Tibial nerve (tissue), 4 donors: ENCODE results near the gene NUCB1. TPM values are rescaled to one million over a fixed set of nuclear protein-coding genes. Genes with fewer than 3 reads are reported as not detected.

Experiments
- DNase-seq, 2 donors: peaks; one replicate each; pipeline ENCODE4 v3.0.0-alpha.2; 2019; ENCODE audit warnings: low spot score in 2 of 2
- H3K27ac ChIP-seq, 4 donors: fragments of 200-600 bp; sonication (generic) in 3 of 4; one replicate each; pipeline ENCODE4 v1.5.1; 2017 to 2019; ENCODE audit warnings: mild to moderate bottlenecking in 1 of 4
- H3K27me3 ChIP-seq, 2 donors: fragments of 200-600 bp; sonication (generic) in 1 of 2; one replicate each; pipeline versions ENCODE4 v1.5.1 to v1.6.0; 2017 to 2019
- H3K36me3 ChIP-seq, 3 donors: fragments of 200-600 bp; sonication (generic); one replicate each; pipeline ENCODE4 v1.5.1; 2018 to 2019
- H3K4me1 ChIP-seq, 4 donors: fragments of 200-600 bp; sonication (generic) in 3 of 4; one replicate each; pipeline ENCODE4 v1.5.1; 2017 to 2019
- H3K4me3 ChIP-seq, 4 donors: fragments of 200-600 bp; sonication (generic) in 3 of 4; one replicate each; pipeline ENCODE4 v1.5.1; 2017 to 2019; ENCODE audit warnings: mild to moderate bottlenecking in 1 of 4, moderate library complexity in 1 of 4
- H3K9me3 ChIP-seq, 4 donors: fragments of 200-600 bp; sonication (generic) in 3 of 4; one replicate each; pipeline ENCODE4 v1.5.1; 2017 to 2019
- CTCF ChIP-seq, 5 experiments: fragments of 200-600 bp in 3 of 5; fragments of 450-650 bp in 2 of 5; sonication (generic) in 3 of 5; IDR thresholded peaks; one replicate each; pipeline ENCODE4 v1.5.1; 2016 to 2019; ENCODE audit warnings: antibody characterized with exemption in 5 of 5, mild to moderate bottlenecking in 3 of 5, moderate library complexity in 2 of 5
- EP300 ChIP-seq, 2 donors: sonication (generic); formaldehyde crosslinking; IDR thresholded peaks; one replicate each; pipeline ENCODE4 v1.6.1; 2017; ENCODE audit warnings: antibody characterized with exemption in 2 of 2, mild to moderate bottlenecking in 1 of 2
- POLR2A ChIP-seq, 2 donors: fragments of 450-650 bp; IDR thresholded peaks; one replicate each; pipeline ENCODE4 v1.6.1; 2017; ENCODE audit warnings: antibody characterized with exemption in 2 of 2, mild to moderate bottlenecking in 2 of 2, moderate library complexity in 2 of 2
- WGBS, 2 donors: methylation state at CpG; one replicate each; pipeline ENCODE4 v1.1.5; 2018; 5-methylcytosine and 5-hydroxymethylcytosine counted together
- total RNA-seq, 4 donors: library from RNA; depleted of rRNA; stranded (reverse); fragments of >200 nt; gene quantifications; one replicate each; pipeline ENCODE4 v1.1.0, GENCODE V29; 2016

NUCB1 gene
- total RNA-seq, 4 donors from 2014 or later, result 220 to 352 (median 287) TPM

DNA sequence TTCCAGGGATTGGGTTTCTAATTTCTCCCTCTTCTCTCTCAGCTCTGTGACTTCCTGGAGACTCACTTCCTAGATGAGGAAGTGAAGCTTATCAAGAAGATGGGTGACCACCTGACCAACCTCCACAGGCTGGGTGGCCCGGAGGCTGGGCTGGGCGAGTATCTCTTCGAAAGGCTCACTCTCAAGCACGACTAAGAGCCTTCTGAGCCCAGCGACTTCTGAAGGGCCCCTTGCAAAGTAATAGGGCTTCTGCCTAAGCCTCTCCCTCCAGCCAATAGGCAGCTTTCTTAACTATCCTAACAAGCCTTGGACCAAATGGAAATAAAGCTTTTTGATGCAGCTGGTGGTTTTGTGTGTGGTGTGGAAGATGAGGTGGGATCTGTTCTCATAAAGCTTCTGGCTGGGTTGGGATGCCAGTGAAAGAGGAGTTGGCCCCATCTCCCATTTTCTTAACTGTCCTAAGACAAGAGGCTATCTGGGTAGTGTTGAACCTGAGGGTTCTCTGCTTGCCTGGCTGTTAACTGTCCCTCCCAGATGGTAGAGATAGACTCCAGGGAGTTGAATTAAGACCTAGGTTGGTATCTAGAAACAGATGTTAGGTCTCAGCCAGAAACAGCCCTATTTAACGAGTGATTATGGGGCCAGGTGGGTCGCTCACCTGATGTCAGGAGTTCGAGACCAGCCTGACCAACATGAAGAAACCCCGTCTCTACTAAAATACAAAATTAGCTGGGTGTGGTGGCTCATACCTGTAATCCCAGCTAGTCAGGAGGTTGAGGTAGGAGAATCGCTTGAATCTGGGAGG is 66.6 kb downstream of the NUCB1 start:
- H3K9me3 ChIP-seq, result no peaks in the 10 kb centered on the region
- peak overlapping the region; percentile 63 to 97 (median 80) for H3K4me3 ChIP-seq
- peak overlapping the region; percentile 92 to 97 (median 96) for H3K27ac ChIP-seq
- TF ChIP-seq EP300 (IDR thresholded peaks at IDR 0.05) (no peak), CTCF (IDR thresholded peaks at IDR 0.05) (no peak), POLR2A (IDR thresholded peaks at IDR 0.05) (no peak)
- 78 to 82% methylated on average over 10 of the region's 10 CpGs for WGBS, 2 donors
- DNase-seq, result no peak
- peaks cover 0 to 73% (median 40%) of the 10 kb centered on the region in 4 donors for H3K4me1 ChIP-seq
- H3K36me3 ChIP-seq, result peaks cover 0 to 49% (median 2%) of the 10 kb centered on the region in 3 donors
- H3K27me3 ChIP-seq, result no peaks in the 10 kb centered on the region

DNA sequence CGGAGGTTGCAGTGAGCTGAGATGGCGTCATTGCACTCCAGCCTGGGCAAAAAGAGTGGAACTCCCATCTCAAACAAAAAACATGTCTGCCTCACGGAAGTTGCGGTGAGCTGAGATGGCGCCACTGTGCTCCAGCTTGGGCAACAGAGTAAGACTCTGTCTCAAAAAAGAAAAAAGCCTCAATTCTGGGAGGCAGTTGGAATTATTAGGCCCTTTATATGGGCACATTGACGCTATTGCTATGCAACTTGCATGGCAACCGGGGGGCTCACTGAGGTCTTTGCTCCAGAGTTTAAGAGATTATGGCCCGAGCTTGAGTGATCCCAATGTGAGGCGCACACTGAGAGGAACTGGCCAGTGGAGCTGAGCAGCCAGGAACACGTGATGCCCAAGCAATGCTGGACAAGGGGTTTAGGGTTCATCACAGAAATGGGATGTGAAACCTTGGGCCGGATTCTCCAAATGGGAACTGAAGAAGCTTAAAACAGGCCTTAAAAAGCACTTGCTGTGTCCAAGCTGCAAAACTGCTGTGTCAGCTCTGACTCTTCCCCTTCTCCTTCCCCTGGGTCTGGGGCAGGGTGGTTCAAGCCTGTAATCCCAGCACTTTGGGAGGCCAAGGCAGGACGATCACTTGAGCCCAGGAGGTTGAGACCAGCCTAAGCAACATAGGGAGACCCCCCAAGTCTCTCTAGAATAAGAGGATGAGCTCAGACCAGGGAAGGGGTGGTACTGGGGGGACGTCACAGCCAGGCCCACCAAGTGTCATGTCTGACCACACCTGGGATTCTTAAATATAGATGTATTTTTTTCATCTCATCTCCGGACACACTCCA is 67.5 kb downstream of the NUCB1 start:
- H3K27ac ChIP-seq, result peak overlapping the region; percentile 2 to 97 (median 72)
- H3K36me3 ChIP-seq, result peaks cover 0 to 57% (median 2%) of the 10 kb centered on the region in 3 donors
- peak overlapping the region in 1 of 4 donors; percentile 88 for H3K4me3 ChIP-seq
- peak in 1 of 2 donors; percentile 57 for DNase-seq
- 63 to 69% methylated on average over 14 of the region's 14 CpGs for WGBS, 2 donors
- peak in 1 of 2 donors; percentile 71 for TF ChIP-seq EP300 (IDR thresholded peaks at IDR 0.05)
- peak in 1 of 2 donors; percentile 33 for TF ChIP-seq POLR2A (IDR thresholded peaks at IDR 0.05)
- TF ChIP-seq CTCF (IDR thresholded peaks at IDR 0.05), result no peak
- peaks cover 0 to 65% (median 36%) of the 10 kb centered on the region in 4 donors for H3K4me1 ChIP-seq
- no peaks in the 10 kb centered on the region for H3K27me3 ChIP-seq
- no peaks in the 10 kb centered on the region for H3K9me3 ChIP-seq

- no peak for DNase-seq
- peaks cover 0 to 59% (median 33%) of the 10 kb centered on the region in 4 donors for H3K4me1 ChIP-seq
- no peaks in the 10 kb centered on the region for H3K9me3 ChIP-seq
- no peaks in the 10 kb centered on the region for H3K27me3 ChIP-seq
- no peak overlapping the region for H3K4me3 ChIP-seq
- WGBS, 2 donors, result 50 to 65% methylated on average over 4 of the region's 4 CpGs
- H3K27ac ChIP-seq, result peak overlapping the region; percentile 2 to 97 (median 62)
- peaks cover 0 to 63% (median 2%) of the 10 kb centered on the region in 3 donors for H3K36me3 ChIP-seq
- TF ChIP-seq CTCF (IDR thresholded peaks at IDR 0.05) (no peak), POLR2A (IDR thresholded peaks at IDR 0.05) (no peak), EP300 (IDR thresholded peaks at IDR 0.05) (no peak)
Measured at GRCh38 chr19:48968179-48968661, 68.1 kb downstream of the NUCB1 start.

- WGBS, 2 donors, result 66 to 81% methylated on average over 8 to 13 of the region's 15 CpGs
- Histone ChIP-seq H3K4me3 (no peak overlapping the region), H3K9me3 (no peaks in the 10 kb centered on the region), H3K36me3 (peaks cover 0 to 69% (median 2%) of the 10 kb centered on the region in 3 donors), H3K4me1 (peaks cover 0 to 53% (median 28%) of the 10 kb centered on the region in 4 donors), H3K27ac (peak overlapping the region in 1 of 4 donors; percentile 97), H3K27me3 (no peaks in the 10 kb centered on the region)
- DNase-seq, result no peak
- TF ChIP-seq EP300 (IDR thresholded peaks at IDR 0.05) (no peak), POLR2A (IDR thresholded peaks at IDR 0.05) (no peak), CTCF (IDR thresholded peaks at IDR 0.05) (no peak)
Measured at GRCh38 chr19:48968813-48969218, 68.7 kb downstream of the NUCB1 start.
